ENCODE measurements around the gene GTF3C1.
"Not testable (repeated sequence)": the region's sequence is repeated elsewhere in the genome, so short reads cannot be mapped to it uniquely, and the experiment has no call there.

GTF3C1 gene

DNA sequence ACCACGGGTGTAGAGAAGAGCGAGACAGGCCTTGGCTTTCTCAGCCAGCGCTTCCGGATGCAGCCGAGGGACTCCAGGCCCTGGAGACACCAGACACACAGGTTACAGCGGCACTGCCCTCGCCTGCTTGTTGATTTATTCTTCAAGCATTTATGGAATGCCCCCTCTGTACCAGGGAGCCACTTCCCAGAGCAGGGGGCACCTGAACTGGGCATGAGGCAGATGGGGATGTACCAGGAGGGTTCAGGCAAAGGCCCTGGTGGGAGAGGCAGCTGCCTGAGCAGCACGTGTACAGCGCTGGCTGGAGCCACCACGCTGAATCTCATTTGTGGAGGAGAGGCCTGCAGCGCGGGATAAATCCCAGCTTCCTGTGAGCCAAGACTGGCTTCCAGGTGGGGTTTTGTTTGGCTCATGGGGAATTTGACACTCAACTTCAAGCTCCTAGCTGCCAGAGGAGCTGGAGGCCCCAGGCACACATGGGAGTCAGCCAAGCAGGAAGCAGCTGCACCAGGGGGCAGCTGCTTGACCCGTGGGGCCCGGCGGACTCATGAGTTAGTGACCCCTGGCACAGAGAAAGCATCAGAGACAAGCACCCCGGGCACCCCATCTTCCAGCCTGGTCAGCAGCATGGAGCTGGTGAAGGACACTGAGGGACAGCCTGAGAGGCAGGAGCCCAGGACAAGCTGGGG is 88.1 kb downstream of the GTF3C1 start:
- Histone ChIP-seq H3K36me3 (ENCODE audit: control insufficient read depth in 5 of 5, insufficient read depth in 5 of 5, low read length in 5 of 5) (peaks cover 3 to 76% (median 67%) of the 10 kb centered on the region in 5 donors), H3K27me3 (ENCODE audit: control insufficient read depth in 5 of 5, insufficient read depth in 4 of 5, low read length in 5 of 5) (no peaks in the 10 kb centered on the region), H3K4me3 (ENCODE audit: low read depth in 1 of 5, low read length in 5 of 5) (no peak overlapping the region), H3K9me3 (ENCODE audit: control insufficient read depth in 5 of 5, low read length in 5 of 5) (no peaks in the 10 kb centered on the region), H3K9ac (ENCODE audit: low read length in 5 of 5) (no peak overlapping the region), H3K4me1 (ENCODE audit: control insufficient read depth in 5 of 5, insufficient read depth in 5 of 5, low read length in 5 of 5) (peaks cover 0 to 34% (median 27%) of the 10 kb centered on the region in 5 donors), H3K27ac (ENCODE audit: low read depth, low read length) (no peak overlapping the region)

DNA sequence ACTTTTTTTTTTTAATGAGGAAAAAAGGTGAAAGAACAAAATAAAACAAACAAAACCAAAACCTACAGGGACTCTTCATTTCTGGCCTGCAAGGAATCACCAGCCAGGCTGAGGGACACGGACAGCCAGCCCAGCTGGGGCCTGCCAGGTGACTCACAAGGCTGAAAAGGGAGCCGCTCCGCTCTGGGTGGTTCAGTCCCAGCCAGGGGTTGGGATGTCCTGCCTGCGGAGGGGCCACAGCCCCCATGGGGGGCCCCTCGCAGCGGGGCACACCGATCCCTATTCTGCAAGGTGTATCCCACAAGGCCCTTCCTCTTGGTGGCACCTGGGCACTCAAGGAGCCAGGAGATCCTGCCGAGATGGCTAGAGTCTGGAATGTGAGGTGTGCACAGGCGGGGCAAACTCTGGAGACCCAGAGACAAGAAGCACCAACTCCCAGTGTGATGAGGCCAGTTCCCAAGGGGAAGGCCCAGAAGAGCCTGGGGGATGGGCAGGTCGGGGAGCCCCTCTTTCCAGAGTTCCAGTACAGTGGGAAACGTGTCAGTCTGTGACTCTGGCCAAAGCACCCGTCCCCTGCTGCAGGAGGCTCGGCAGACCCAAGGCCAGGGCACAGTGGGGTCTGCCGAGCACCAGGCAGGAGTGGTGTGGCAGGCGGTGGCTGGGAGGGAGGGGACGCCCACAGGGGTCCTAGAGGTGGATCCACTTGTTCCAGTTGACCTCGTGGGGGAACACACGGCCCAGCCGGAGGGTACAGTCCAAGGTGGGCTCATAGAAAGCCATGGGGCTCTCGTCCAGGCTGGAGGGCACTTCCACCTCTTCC is 88.8 kb downstream of the GTF3C1 start:
- H3K27ac ChIP-seq (ENCODE audit: low read depth, low read length): no peak overlapping the region
- H3K9ac ChIP-seq (ENCODE audit: low read length in 5 of 5): peak overlapping the region in 1 of 5 donors; percentile 51
- H3K4me1 ChIP-seq (ENCODE audit: control insufficient read depth in 5 of 5, insufficient read depth in 5 of 5, low read length in 5 of 5): peaks cover 0 to 40% (median 30%) of the 10 kb centered on the region in 5 donors
- peaks cover 0 to 69% (median 59%) of the 10 kb centered on the region in 5 donors for H3K36me3 ChIP-seq (ENCODE audit: control insufficient read depth in 5 of 5, insufficient read depth in 5 of 5, low read length in 5 of 5)
- H3K27me3 ChIP-seq (ENCODE audit: control insufficient read depth in 5 of 5, insufficient read depth in 4 of 5, low read length in 5 of 5): no peaks in the 10 kb centered on the region
- no peaks in the 10 kb centered on the region for H3K9me3 ChIP-seq (ENCODE audit: control insufficient read depth in 5 of 5, low read length in 5 of 5)
- H3K4me3 ChIP-seq (ENCODE audit: low read depth in 1 of 5, low read length in 5 of 5): no peak overlapping the region

DNA sequence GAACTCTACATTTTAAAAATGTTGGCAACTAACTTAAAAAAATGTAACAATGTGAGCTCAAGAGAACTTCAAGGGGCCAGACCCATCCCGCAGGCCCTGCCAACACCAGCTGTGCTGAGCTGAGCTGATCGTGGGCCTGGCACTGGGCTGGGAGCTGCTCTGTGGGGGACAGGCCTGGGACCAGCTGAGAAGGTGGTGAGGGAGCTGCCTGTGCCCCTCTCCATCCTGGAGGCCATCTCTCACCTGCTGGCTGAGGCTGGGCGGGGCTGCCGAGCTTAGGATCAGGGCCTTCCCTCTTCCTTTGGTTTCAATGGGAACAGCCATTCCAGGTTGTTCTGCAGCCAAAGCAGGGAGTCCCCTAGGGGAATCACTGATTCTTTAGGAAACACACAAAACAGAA is 89.5 kb downstream of the GTF3C1 start:
- Histone ChIP-seq H3K4me3 (ENCODE audit: low read depth in 1 of 5, low read length in 5 of 5) (no peak overlapping the region), H3K36me3 (ENCODE audit: control insufficient read depth in 5 of 5, insufficient read depth in 5 of 5, low read length in 5 of 5) (peaks cover 0 to 62% (median 53%) of the 10 kb centered on the region in 5 donors), H3K27ac (ENCODE audit: low read depth, low read length) (no peak overlapping the region), H3K4me1 (ENCODE audit: control insufficient read depth in 5 of 5, insufficient read depth in 5 of 5, low read length in 5 of 5) (peaks cover 0 to 47% (median 34%) of the 10 kb centered on the region in 5 donors), H3K9me3 (ENCODE audit: control insufficient read depth in 5 of 5, low read length in 5 of 5) (no peaks in the 10 kb centered on the region), H3K9ac (ENCODE audit: low read length in 5 of 5) (no peak overlapping the region), H3K27me3 (ENCODE audit: control insufficient read depth in 5 of 5, insufficient read depth in 4 of 5, low read length in 5 of 5) (no peaks in the 10 kb centered on the region)

DNA sequence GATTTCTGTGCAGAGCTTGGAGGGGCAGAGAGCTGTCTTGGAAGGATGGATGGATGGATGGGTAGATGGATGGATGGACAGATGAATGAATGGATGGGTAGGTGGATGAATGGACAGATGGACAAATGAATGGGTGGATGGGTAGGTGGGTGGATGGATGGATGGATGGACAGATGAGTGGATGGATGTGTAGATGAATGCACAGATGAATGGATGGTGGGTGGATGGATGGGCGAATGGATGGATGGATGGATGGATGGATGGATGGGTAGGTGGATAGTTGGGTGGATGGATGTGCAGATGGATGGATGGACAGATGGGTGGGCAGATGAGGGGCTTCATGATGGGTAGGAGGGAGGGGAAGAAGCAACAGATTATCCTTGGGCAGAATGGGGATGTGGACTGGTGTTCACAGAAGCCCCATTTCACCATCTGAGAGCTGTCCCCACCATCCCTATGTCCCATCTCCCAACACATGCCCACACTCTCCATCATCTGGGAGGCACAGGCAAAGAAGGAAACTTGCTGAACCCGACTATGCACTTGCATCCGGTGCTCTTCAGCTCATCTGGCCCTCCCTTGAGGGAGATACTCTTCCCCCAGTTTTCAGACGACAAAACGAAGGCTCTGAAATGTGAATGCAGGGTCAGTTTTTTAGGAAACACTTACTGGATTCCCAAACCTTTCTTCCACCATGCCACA is 90.6 kb downstream of the GTF3C1 start:
- Histone ChIP-seq H3K27ac (ENCODE audit: low read depth, low read length) (no peak overlapping the region), H3K4me3 (ENCODE audit: low read depth in 1 of 5, low read length in 5 of 5) (no peak overlapping the region), H3K9me3 (ENCODE audit: control insufficient read depth in 5 of 5, low read length in 5 of 5) (no peaks in the 10 kb centered on the region), H3K27me3 (ENCODE audit: control insufficient read depth in 5 of 5, insufficient read depth in 4 of 5, low read length in 5 of 5) (no peaks in the 10 kb centered on the region), H3K4me1 (ENCODE audit: control insufficient read depth in 5 of 5, insufficient read depth in 5 of 5, low read length in 5 of 5) (peaks cover 0 to 48% (median 34%) of the 10 kb centered on the region in 5 donors), H3K9ac (ENCODE audit: low read length in 5 of 5) (no peak overlapping the region), H3K36me3 (ENCODE audit: control insufficient read depth in 5 of 5, insufficient read depth in 5 of 5, low read length in 5 of 5) (peaks cover 0 to 52% (median 42%) of the 10 kb centered on the region in 5 donors)

DNA sequence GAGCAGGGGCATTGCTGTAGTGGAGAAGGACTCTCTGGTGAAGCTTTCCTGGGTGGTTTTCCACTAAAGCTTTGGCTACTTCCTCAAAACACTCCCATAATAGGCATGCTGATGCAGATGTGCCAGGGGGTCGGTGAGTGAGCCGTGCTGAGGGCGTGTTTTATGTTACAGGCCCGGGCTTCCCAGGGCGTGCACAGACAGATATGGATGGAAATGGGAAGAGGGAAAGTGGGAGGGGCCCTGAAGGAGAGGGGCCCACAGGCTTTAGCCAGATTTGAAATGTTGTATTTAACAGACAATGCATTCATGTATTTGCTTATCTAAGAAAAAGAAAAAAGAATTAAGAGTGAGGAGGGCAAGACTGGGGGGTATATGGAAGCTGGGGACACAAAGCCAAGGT is 91.5 kb downstream of the GTF3C1 start:
- peaks cover 0 to 43% (median 33%) of the 10 kb centered on the region in 5 donors for H3K36me3 ChIP-seq (ENCODE audit: control insufficient read depth in 5 of 5, insufficient read depth in 5 of 5, low read length in 5 of 5)
- no peaks in the 10 kb centered on the region for H3K9me3 ChIP-seq (ENCODE audit: control insufficient read depth in 5 of 5, low read length in 5 of 5)
- peaks cover 0 to 4% (median 0%) of the 10 kb centered on the region in 5 donors for H3K27me3 ChIP-seq (ENCODE audit: control insufficient read depth in 5 of 5, insufficient read depth in 4 of 5, low read length in 5 of 5)
- peaks cover 0 to 48% (median 34%) of the 10 kb centered on the region in 5 donors for H3K4me1 ChIP-seq (ENCODE audit: control insufficient read depth in 5 of 5, insufficient read depth in 5 of 5, low read length in 5 of 5)
- no peak overlapping the region for H3K27ac ChIP-seq (ENCODE audit: low read depth, low read length)
- no peak overlapping the region for H3K4me3 ChIP-seq (ENCODE audit: low read depth in 1 of 5, low read length in 5 of 5)
- no peak overlapping the region for H3K9ac ChIP-seq (ENCODE audit: low read length in 5 of 5)

DNA sequence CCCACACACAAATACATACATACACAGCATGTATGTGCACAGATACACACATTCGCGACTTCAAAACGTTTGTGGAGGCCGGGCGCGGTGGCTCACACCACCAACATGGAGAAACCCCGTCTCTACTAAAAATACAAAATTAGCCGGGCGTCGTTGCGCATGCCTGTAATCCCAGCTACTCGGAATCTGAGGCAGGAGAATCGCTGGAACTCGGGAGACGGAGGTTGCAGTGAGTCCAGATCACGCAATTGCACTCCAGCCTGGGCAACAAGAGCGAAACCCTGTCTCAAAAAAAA is 92.2 kb downstream of the GTF3C1 start:
- not testable (repeated sequence) for H3K27ac ChIP-seq (ENCODE audit: low read depth, low read length); H3K27me3 ChIP-seq (ENCODE audit: control insufficient read depth in 5 of 5, insufficient read depth in 4 of 5, low read length in 5 of 5); H3K9me3 ChIP-seq (ENCODE audit: control insufficient read depth in 5 of 5, low read length in 5 of 5); H3K4me3 ChIP-seq (ENCODE audit: low read depth in 1 of 5, low read length in 5 of 5); H3K9ac ChIP-seq (ENCODE audit: low read length in 5 of 5)
- Histone ChIP-seq H3K4me1 (ENCODE audit: control insufficient read depth in 5 of 5, insufficient read depth in 5 of 5, low read length in 5 of 5) (peaks cover 0 to 48% (median 34%) of the 10 kb centered on the region in 5 donors), H3K36me3 (ENCODE audit: control insufficient read depth in 5 of 5, insufficient read depth in 5 of 5, low read length in 5 of 5) (peaks cover 0 to 36% (median 26%) of the 10 kb centered on the region in 5 donors)

DNA sequence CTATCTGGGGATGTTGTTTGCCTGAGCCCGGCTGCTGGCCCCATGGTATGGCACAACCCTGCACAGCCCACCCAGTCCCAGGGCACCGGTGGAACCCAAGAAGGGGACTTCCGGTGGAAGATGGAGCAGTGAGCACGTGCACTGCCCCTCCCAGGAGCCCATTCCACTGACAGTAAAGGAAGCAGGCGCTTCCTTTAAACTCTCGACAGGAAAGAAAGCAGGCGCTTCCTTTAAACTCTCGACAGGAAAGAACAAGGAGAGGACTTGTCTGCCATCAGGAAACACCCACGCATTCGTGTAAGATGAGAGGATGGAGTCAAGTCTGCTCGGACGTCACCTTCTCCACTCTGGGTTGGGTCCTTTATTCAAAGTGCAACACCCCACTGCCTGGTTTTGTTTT is 94.0 kb downstream of the GTF3C1 start:
- Histone ChIP-seq H3K9ac (ENCODE audit: low read length in 5 of 5) (no peak overlapping the region), H3K4me1 (ENCODE audit: control insufficient read depth in 5 of 5, insufficient read depth in 5 of 5, low read length in 5 of 5) (peaks cover 0 to 33% (median 20%) of the 10 kb centered on the region in 5 donors), H3K4me3 (ENCODE audit: low read depth in 1 of 5, low read length in 5 of 5) (no peak overlapping the region), H3K27ac (ENCODE audit: low read depth, low read length) (no peak overlapping the region), H3K36me3 (ENCODE audit: control insufficient read depth in 5 of 5, insufficient read depth in 5 of 5, low read length in 5 of 5) (peaks cover 0 to 17% (median 8%) of the 10 kb centered on the region in 5 donors), H3K9me3 (ENCODE audit: control insufficient read depth in 5 of 5, low read length in 5 of 5) (no peaks in the 10 kb centered on the region), H3K27me3 (ENCODE audit: control insufficient read depth in 5 of 5, insufficient read depth in 4 of 5, low read length in 5 of 5) (peaks cover 0 to 14% (median 4%) of the 10 kb centered on the region in 5 donors)

DNA sequence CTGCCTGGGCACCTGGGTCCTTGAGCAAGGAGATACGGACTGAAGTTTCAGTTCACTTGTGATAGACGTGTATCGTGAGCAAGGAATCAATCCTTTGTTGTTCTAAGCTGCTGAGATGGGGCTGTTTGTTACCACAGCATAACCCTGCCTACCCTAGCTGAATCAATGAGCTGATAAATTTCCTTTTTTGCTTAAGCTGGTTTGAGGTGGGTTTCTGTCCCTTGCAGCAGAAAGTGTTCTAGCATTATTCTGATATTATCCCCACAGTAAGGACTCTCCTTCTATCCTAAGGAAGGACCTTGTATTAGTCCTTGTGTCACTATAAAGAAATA is 96.3 kb downstream of the GTF3C1 start:
- no peaks in the 10 kb centered on the region for H3K9me3 ChIP-seq (ENCODE audit: control insufficient read depth in 5 of 5, low read length in 5 of 5)
- no peak overlapping the region for H3K4me3 ChIP-seq (ENCODE audit: low read depth in 1 of 5, low read length in 5 of 5)
- H3K9ac ChIP-seq (ENCODE audit: low read length in 5 of 5): no peak overlapping the region
- H3K36me3 ChIP-seq (ENCODE audit: control insufficient read depth in 5 of 5, insufficient read depth in 5 of 5, low read length in 5 of 5): no peaks in the 10 kb centered on the region
- peaks cover 0 to 36% (median 14%) of the 10 kb centered on the region in 5 donors for H3K4me1 ChIP-seq (ENCODE audit: control insufficient read depth in 5 of 5, insufficient read depth in 5 of 5, low read length in 5 of 5)
- no peak overlapping the region for H3K27ac ChIP-seq (ENCODE audit: low read depth, low read length)
- peaks cover 12 to 33% (median 19%) of the 10 kb centered on the region in 5 donors for H3K27me3 ChIP-seq (ENCODE audit: control insufficient read depth in 5 of 5, insufficient read depth in 4 of 5, low read length in 5 of 5)

DNA sequence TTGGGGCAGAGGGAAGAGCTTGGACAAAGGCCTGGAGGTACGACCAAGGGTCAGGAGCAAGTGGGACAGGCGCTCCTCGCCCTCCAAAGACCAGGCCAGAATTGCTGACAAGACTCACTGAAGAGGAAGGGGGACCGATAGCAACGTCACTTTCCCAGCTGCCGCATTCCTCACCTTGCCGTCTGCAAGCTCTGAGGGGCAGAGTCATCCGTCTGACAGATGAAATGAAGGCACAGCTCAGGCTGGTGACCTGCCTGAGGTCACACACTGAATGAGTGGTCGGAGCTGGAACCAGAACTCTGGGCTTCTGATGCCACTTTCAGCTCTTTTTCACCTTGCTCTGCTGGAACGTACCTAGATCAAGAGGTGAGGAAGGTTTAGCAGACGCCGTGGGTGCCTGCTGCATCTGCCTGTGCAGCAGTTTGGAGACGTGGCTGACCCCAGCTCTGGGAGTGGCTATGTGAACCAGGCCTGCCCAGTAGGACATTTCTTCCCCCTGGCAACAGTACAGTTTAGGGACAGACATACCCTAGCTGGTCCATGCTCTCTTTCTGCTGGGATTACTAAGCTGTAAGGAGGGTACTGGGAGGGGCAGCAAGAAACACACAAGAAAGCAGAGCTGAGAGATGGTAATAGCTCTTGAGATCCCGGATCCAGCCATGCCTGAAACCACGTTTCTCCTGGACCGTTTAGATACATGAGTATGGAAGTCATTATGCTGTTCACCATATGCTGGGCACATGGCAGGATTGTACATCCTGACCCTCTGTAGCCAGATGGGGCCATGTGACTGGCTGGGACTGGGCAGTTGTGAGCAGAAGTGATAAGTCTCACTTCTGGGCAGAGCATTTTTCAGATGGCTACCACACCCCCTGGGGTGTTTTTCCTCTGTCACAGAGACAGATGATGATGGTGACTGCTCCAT is 96.9 kb downstream of the GTF3C1 start:
- H3K36me3 ChIP-seq (ENCODE audit: control insufficient read depth in 5 of 5, insufficient read depth in 5 of 5, low read length in 5 of 5): no peaks in the 10 kb centered on the region
- H3K4me3 ChIP-seq (ENCODE audit: low read depth in 1 of 5, low read length in 5 of 5): no peak overlapping the region
- H3K9ac ChIP-seq (ENCODE audit: low read length in 5 of 5): no peak overlapping the region
- H3K4me1 ChIP-seq (ENCODE audit: control insufficient read depth in 5 of 5, insufficient read depth in 5 of 5, low read length in 5 of 5): peaks cover 0 to 36% (median 14%) of the 10 kb centered on the region in 5 donors
- no peak overlapping the region for H3K27ac ChIP-seq (ENCODE audit: low read depth, low read length)
- H3K9me3 ChIP-seq (ENCODE audit: control insufficient read depth in 5 of 5, low read length in 5 of 5): no peaks in the 10 kb centered on the region
- peaks cover 12 to 34% (median 21%) of the 10 kb centered on the region in 5 donors for H3K27me3 ChIP-seq (ENCODE audit: control insufficient read depth in 5 of 5, insufficient read depth in 4 of 5, low read length in 5 of 5)

Data from subcutaneous abdominal adipose tissue (tissue), 5 donors.